ENCODE measurements around the gene CD200R1. TPM values are rescaled to one million over a fixed set of nuclear protein-coding genes. Genes with fewer than 3 reads are reported as not detected.

Gene CD200R1
- total RNA-seq, 1 experiment from 2014 or later = not detected

- no peak overlapping the region for H3K14ac ChIP-seq (ENCODE audit: insufficient read depth, low read length)
- H2BK20ac ChIP-seq (ENCODE audit: low read depth, low read length, poor library complexity, severe bottlenecking) = no peak overlapping the region
- no peak overlapping the region for H3K27ac ChIP-seq (ENCODE audit: insufficient read length, low read depth, low read length)
- H2AK5ac ChIP-seq (ENCODE audit: insufficient read length, low read length) = no peak overlapping the region
- H4K20me1 ChIP-seq (ENCODE audit: control insufficient read depth, insufficient read depth, insufficient read length) = no peaks in the 10 kb centered on the region
- H3K4me1 ChIP-seq (ENCODE audit: insufficient read depth, low read length) = no peaks in the 10 kb centered on the region; the same call in 1 of the 2 replicates
- H2BK12ac ChIP-seq (ENCODE audit: insufficient read length, low read depth, low read length) = no peak overlapping the region
- H3K79me2 ChIP-seq (ENCODE audit: insufficient read depth, low read length) = no peaks in the 10 kb centered on the region
- H3K9me3 ChIP-seq (ENCODE audit: control insufficient read depth, low read depth, low read length) = no peaks in the 10 kb centered on the region
- peaks cover 8 to 12% of the 10 kb centered on the region in 2 experiments for H3K9me3 Mint-ChIP-seq
- H3K23ac ChIP-seq (ENCODE audit: insufficient read length, low read depth, low read length) = no peak overlapping the region
- H3K18ac ChIP-seq (ENCODE audit: insufficient read length, low read depth, low read length) = no peak overlapping the region
- peaks cover 22 to 23% of the 10 kb centered on the region in 2 experiments for H3K4me1 Mint-ChIP-seq
- H3K27me3 ChIP-seq (ENCODE audit: insufficient read depth, low read length) = no peaks in the 10 kb centered on the region
- no peak overlapping the region for H3T11ph ChIP-seq (ENCODE audit: low read length)
- H3K79me1 ChIP-seq (ENCODE audit: insufficient read depth, low read depth, low read length, poor library complexity, severe bottlenecking) = no peaks in the 10 kb centered on the region
- H4K5ac ChIP-seq (ENCODE audit: insufficient read length, low read depth, low read length) = no peak overlapping the region
- H3K9ac ChIP-seq (ENCODE audit: extremely low read depth, insufficient read length, low read length) = no peak overlapping the region
- no peak for TF ChIP-seq CTCF (conservative IDR thresholded peaks at IDR 0.05)
- no peaks in the 10 kb centered on the region for H3K27me3 Mint-ChIP-seq (ENCODE audit: low read depth)
- H3K56ac ChIP-seq (ENCODE audit: insufficient read length, low read depth, low read length) = no peak overlapping the region
- no peak overlapping the region for H3K4ac ChIP-seq (ENCODE audit: low read depth, low read length)
- H2AFZ ChIP-seq (ENCODE audit: low read length) = no peak overlapping the region
- H2BK120ac ChIP-seq (ENCODE audit: low read depth, low read length, poor library complexity, severe bottlenecking) = no peak overlapping the region
- no peak overlapping the region for H3K27ac Mint-ChIP-seq
- peaks cover 0 to 9% (median 0%) of the 10 kb centered on the region in 3 experiments; a peak in 3 of 7 replicates for H3K36me3 Mint-ChIP-seq (ENCODE audit: insufficient read depth in 1 of 3, low read depth in 3 of 3)
- no peaks in the 10 kb centered on the region for H3K23me2 ChIP-seq (ENCODE audit: insufficient read length, low read depth, low read length, poor library complexity, severe bottlenecking)
- H2BK5ac ChIP-seq (ENCODE audit: insufficient read length, low read length) = no peak overlapping the region
- H3K4me2 ChIP-seq (ENCODE audit: insufficient read depth, insufficient read length, low read length) = no peak overlapping the region
- no peak overlapping the region for H3K4me3 Mint-ChIP-seq
- H2BK15ac ChIP-seq (ENCODE audit: low read depth, low read length) = no peak overlapping the region
- H4K91ac ChIP-seq (ENCODE audit: insufficient read length, low read depth, low read length) = no peak overlapping the region
- DNase-seq = no peak
- H4K8ac ChIP-seq (replicated peaks; ENCODE audit: insufficient read length, low read depth, low read length) = no peak overlapping the region
These were observed 100.2 kb downstream of the CD200R1 start for GRCh38 chr3:112874725-112875124.

Data from H9 (cell line).